Placental epithelial cell (primary cell): ENCODE measurements around the gene MEF2D. TPM values are rescaled to one million over a fixed set of nuclear protein-coding genes. Genes with fewer than 3 reads are reported as not detected.

ENCODE experiments used
- small RNA-seq: library from RNA; depleted of rRNA; stranded (forward); fragments of <200 nt; gene quantifications from one replicate; pipeline ENCODE3, GENCODE V24; 2012
- total RNA-seq: library from RNA; depleted of rRNA; stranded (reverse); fragments of >200 nt; gene quantifications from 2 replicates; pipeline ENCODE4 v1.2.3, GENCODE V29; 2012

The MEF2D gene
- 15.3 and 20.8 TPM in 2 replicates for total RNA-seq

GRCh38 chr1:156500543-156500792 is at the start of gene MEF2D:
Gene MEF2D, minus strand, starts transcription at chr1:156500775. Its CDS starts 17,483 bp downstream, at chr1:156483292.

Small RNAs within 50 kb of the gene (small RNA-seq; reads per million reads assigned to genes)
- gene MIR9-1: not detected
- gene RF00019: not detected

Other genes starting within 250 kb of the MEF2D start
- 52.2 and 65.3 TPM in 2 replicates for gene SMG5, start 217.9 kb downstream of the MEF2D start, total RNA-seq
- 3.1 and 3.3 TPM in 2 replicates for gene TMEM79, start 216.4 kb downstream of the MEF2D start, total RNA-seq
- 75.3 and 79.3 TPM in 2 replicates for gene GLMP, start 205.1 kb downstream of the MEF2D start, total RNA-seq
- gene VHLL, start 201.5 kb downstream of the MEF2D start, total RNA-seq: 0.87 TPM in 1 of 2 replicates, not detected in the other
- gene CCT3, start 162.5 kb downstream of the MEF2D start, total RNA-seq: 247 and 271 TPM in 2 replicates
- not detected in 2 replicates for gene TSACC, start 162.2 kb downstream of the MEF2D start, total RNA-seq
- gene RHBG, start 131.6 kb downstream of the MEF2D start, total RNA-seq: 0.39 TPM in 1 of 2 replicates, not detected in the other
- 4.3 and 18.7 TPM in 2 replicates for gene IQGAP3, start 71.8 kb upstream of the MEF2D start, total RNA-seq
- gene TTC24, start 78.9 kb upstream of the MEF2D start, total RNA-seq: not detected in 2 replicates
- 35.7 and 82.3 TPM in 2 replicates for gene NAXE, start 91.0 kb upstream of the MEF2D start, total RNA-seq
- gene GPATCH4, start 100.7 kb upstream of the MEF2D start, total RNA-seq: 5.9 and 18.8 TPM in 2 replicates
- gene HAPLN2, start 118.6 kb upstream of the MEF2D start, total RNA-seq: not detected in 2 replicates
- gene BCAN, start 141.3 kb upstream of the MEF2D start, total RNA-seq: under 0.01 TPM in 1 of 2 replicates, not detected in the other
- gene NES, start 176.6 kb upstream of the MEF2D start, total RNA-seq: 0.65 and 2.7 TPM in 2 replicates
- gene CRABP2, start 204.8 kb upstream of the MEF2D start, total RNA-seq: 129 and 609 TPM in 2 replicates
- gene METTL25B, start 227.7 kb upstream of the MEF2D start, total RNA-seq: 14.5 and 20.4 TPM in 2 replicates
- 31.1 and 34.2 TPM in 2 replicates for gene ISG20L2, start 228.0 kb upstream of the MEF2D start, total RNA-seq
- gene MRPL24, start 240.3 kb upstream of the MEF2D start, total RNA-seq: 11.8 and 26.8 TPM in 2 replicates